ENCODE data around the gene DSCAML1. TPM values are rescaled to one million over a fixed set of nuclear protein-coding genes. Genes with fewer than 3 reads are reported as not detected.

DSCAML1 gene
- total and polyA plus RNA-seq, 2 of the 8 experiments (the other 6 are each of a cell fraction or from before 2014, with no cell fraction given), result 0.19 to 0.24 TPM

DNA sequence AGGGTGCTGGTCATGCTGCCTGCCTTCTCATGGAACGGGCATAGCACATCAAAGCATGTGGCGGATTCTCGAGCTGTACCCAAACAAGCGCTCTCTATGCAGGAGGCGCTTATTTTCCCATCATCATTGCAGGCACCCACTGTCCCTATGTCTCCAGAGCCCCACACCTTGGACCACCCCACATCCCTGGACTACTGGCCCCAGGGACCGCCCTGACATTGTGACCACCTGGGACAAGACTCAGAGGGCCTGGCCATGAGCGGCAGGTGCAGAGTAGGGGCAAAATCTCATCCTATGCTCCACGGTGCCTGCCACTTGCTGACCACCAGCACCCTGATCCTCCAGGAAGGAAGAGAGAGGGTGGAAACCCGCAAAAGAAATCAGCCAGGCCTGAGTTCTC lies 170.4 kb downstream of the DSCAML1 start:
- no peak overlapping the region for H3K56ac ChIP-seq (replicated peaks; ENCODE audit: insufficient read length, low read depth, low read length)
- no peak overlapping the region for H4K91ac ChIP-seq (replicated peaks; ENCODE audit: insufficient read length, low read length)
- H3K23me2 ChIP-seq (ENCODE audit: low read depth, low read length), result no peaks in the 10 kb centered on the region
- POLR2A ChIA-PET (ENCODE audit: partially characterized antibody), result no interaction called here
- no peak overlapping the region for H4K5ac ChIP-seq (ENCODE audit: insufficient read length, low read depth, low read length)
- H3K79me2 ChIP-seq (ENCODE audit: control insufficient read depth in 1 of 2, insufficient read depth in 2 of 2, low read length in 2 of 2), result no peaks in the 10 kb centered on the region
- H3K27me3 ChIP-seq (replicated peaks in 1 of 4; ENCODE audit: control insufficient read depth in 3 of 4, extremely low read depth in 1 of 4, insufficient read depth in 3 of 4, low read length in 3 of 4), result no peaks in the 10 kb centered on the region
- no peaks in the 10 kb centered on the region for H3K36me3 ChIP-seq (ENCODE audit: control insufficient read depth in 2 of 4, insufficient read depth in 4 of 4, low read length in 3 of 4)
- no peak overlapping the region for H3K9ac ChIP-seq (replicated peaks in 1 of 4; ENCODE audit: extremely low read depth in 1 of 4, low read depth in 3 of 4, low read length in 3 of 4)
- H3K4me3 ChIP-seq (ENCODE audit: extremely low read depth in 1 of 4, insufficient read depth in 2 of 4, low read depth in 3 of 4, low read length in 4 of 4), result no peak overlapping the region
- no peak overlapping the region for H2BK15ac ChIP-seq (ENCODE audit: low read length)
- no peak overlapping the region for H2BK12ac ChIP-seq (ENCODE audit: low read depth, low read length)
- no peaks in the 10 kb centered on the region for H3K79me1 ChIP-seq (ENCODE audit: low read depth, low read length)
- H3K14ac ChIP-seq (ENCODE audit: insufficient read length), result no peak overlapping the region
- H2AFZ ChIP-seq (ENCODE audit: low read length), result no peak overlapping the region
- H3K23ac ChIP-seq (ENCODE audit: insufficient read length), result no peak overlapping the region
- no peak overlapping the region for H2BK5ac ChIP-seq (ENCODE audit: low read depth, low read length)
- peaks cover 0 to 2% of the 10 kb centered on the region in 2 experiments; a peak in 2 of 4 replicates for H3K9me3 ChIP-seq (ENCODE audit: insufficient read depth in 2 of 2, low read depth in 1 of 2, low read length in 1 of 2)
- no peak overlapping the region for H2AK5ac ChIP-seq (ENCODE audit: low read depth, low read length)
- H3K18ac ChIP-seq (ENCODE audit: extremely low read depth, low read length), result no peak overlapping the region
- 87% methylated on average over 9 of the region's 9 CpGs; no CpG with 5 or more reads in 1 of the 2 experiments for WGBS, 2 experiments (ENCODE audit: extremely low coverage in 1 of 2, insufficient coverage in 1 of 2, insufficient read length in 1 of 2, insufficient replicate concordance in 2 of 2, low coverage in 1 of 2, low lambda C conversion rate in 2 of 2, missing lambda C conversion rate in 1 of 2)
- no peak overlapping the region for H3K4me2 ChIP-seq (ENCODE audit: insufficient read depth in 1 of 2, low read depth in 2 of 2, low read length in 2 of 2)
- no peak overlapping the region for H2BK20ac ChIP-seq (ENCODE audit: low read length)
- no peak overlapping the region for H3K4ac ChIP-seq (replicated peaks; ENCODE audit: insufficient read length, low read depth, low read length)
- H4K8ac ChIP-seq (ENCODE audit: extremely low read depth, insufficient read depth, low read length), result no peak overlapping the region
- DNase-seq (ENCODE audit: low read depth in 1 of 2, low spot score in 2 of 2) (no peak), FAIRE-seq (no peak)
- H4K20me1 ChIP-seq (replicated peaks in 1 of 2; ENCODE audit: control insufficient read depth in 1 of 2, insufficient read depth in 2 of 2, low read length in 2 of 2), result no peaks in the 10 kb centered on the region
- no peak overlapping the region for H3K27ac ChIP-seq (ENCODE audit: low read depth, low read length)
- CTCF ChIA-PET (ENCODE audit: partially characterized antibody), result interaction anchor here (1.2 to 6.3 kb wide), 4 partner anchors 11 to 320 kb away, joined by 3 to 44 read pairs (median 5); no protein-coding TSS in a partner anchor
- no peak overlapping the region for H2BK120ac ChIP-seq (replicated peaks; ENCODE audit: low read depth, low read length)
- H3K4me1 ChIP-seq (replicated peaks in 1 of 4; ENCODE audit: control insufficient read depth in 3 of 4, insufficient read depth in 4 of 4, low read length in 3 of 4), result no peaks in the 10 kb centered on the region
- TF ChIP-seq KDM4A (IDR thresholded peaks at IDR 0.05; ENCODE audit: low read depth, low read length, severe bottlenecking) (no peak), TBP (IDR thresholded peaks at IDR 0.05; ENCODE audit: low read depth, low read length) (no peak), PHF8 (conservative IDR thresholded peaks at IDR 0.05; ENCODE audit: low read depth, low read length) (no peak), ASH2L (IDR thresholded peaks at IDR 0.05; ENCODE audit: low read length) (no peak), RXRA (IDR thresholded peaks at IDR 0.05; ENCODE audit: insufficient read depth, low read depth, low read length) (no peak), EZH2 (IDR thresholded peaks at IDR 0.05; ENCODE audit: low read depth, low read length, severe bottlenecking) (no peak), TAF1 (IDR thresholded peaks at IDR 0.05; ENCODE audit: low read depth, low read length) (no peak), ZNF274 (IDR thresholded peaks at IDR 0.05; ENCODE audit: borderline replicate concordance, extremely low read depth, low read length) (no peak), CHD2 (IDR thresholded peaks at IDR 0.05; ENCODE audit: low read length) (no peak), TAF7 (optimal IDR thresholded peaks at IDR 0.05; ENCODE audit: borderline replicate concordance, low read depth, low read length) (no peak), RBBP5 (IDR thresholded peaks at IDR 0.05; ENCODE audit: borderline replicate concordance, low read depth, low read length) (no peak), SIRT6 (IDR thresholded peaks at IDR 0.05; ENCODE audit: low read length) (no peak), SRF (IDR thresholded peaks at IDR 0.05; ENCODE audit: low read depth, low read length) (no peak)

Measured in H1 (cell line).